ENCODE data around the gene ADRB1.

ADRB1 gene

DNA sequence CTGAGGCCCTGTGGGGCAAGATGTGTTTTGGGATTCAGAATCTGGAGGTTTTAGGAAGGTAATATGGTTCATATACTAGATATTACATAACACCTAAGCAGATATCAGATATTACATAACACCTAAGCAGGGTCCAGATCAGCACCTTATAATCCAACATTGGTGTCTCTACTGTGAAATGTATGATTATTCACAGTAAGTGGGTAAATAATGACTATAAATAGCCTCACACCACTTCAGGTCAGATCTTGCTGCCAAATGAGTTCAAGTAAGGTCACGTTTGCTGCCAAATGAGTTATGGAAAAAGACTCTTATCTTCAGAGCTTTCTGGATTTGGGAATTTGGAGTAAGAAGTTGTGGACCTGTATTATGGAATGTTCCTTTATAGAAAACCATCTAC lies 14.6 kb downstream of the ADRB1 start:
- no peak for DNase-seq

DNA sequence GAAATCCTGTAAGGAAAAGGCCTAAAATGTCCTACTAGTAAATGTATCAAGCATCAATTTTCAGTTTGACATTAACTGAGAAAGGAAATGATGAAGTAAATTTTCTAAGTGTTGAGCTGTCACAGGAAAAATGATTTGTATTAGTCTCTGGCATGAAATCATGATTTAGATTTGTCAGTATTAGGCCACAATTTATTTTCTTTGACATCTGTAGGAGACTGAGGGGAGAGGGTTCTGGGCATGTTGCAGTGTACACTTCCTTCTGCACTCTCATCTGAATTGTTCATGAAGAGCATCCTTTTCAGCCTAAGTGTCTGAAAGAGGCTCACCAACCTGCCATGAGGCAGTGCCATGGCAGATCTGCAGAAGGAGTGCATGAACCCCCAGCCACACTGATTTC lies 15.9 kb downstream of the ADRB1 start:
- DNase-seq: no peak

DNA sequence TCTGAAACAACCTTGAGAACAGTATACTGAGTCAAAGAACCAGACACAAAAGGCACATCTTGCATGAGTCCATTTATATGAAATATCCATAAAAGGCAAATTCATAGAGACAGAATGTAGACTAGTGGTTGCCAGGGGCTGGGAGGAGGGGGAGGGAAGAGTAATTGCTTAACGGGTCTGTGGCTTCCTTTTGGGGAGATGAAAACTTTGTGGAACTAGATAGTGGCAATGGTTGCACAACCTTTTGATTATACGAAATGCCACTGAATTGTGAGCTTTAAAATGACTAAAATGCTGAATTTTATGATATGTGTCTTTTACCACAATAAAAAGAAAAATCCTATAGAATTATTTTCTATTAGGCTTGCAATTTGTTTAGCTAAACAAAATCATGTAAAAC lies 16.8 kb downstream of the ADRB1 start:
- no peak for DNase-seq

DNA sequence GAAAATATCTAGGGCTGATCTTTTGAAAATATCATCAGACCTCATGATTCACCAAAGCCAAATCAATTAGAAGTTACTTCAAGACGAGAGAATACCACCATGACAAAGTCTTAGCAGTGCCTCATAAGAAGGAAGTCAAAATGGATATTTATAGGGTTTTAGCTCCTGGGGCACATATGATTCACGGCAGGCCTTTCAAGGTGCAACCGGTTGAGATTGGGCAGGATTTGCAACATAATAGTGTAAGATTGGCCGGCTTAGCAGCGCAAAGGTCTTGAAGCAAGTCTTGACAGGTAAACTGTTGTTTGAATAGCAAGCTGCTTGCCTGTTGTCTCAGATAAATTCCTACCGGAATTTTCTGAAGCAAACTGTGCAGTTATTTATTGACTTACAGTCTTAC lies 17.5 kb downstream of the ADRB1 start:
- DNase-seq: no peak

DNA sequence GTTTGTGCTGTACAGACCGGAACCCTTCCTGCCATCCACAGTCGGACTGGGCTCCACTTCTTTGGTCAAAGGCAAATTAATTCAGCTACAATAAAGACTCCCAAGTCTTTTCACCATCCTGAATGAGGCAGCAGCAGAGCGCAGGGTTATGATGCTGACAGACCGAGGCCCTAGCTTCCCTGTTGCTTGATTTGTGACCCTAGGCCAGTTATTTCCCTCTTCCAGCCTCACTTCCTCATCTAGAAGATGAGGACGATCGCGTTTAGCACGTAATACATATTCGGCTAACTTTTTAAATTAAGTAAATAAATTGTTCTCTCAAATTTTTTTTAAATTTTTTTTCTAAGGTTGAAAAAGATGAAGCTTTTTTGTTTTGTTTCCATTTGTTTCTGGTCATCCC lies 18.1 kb downstream of the ADRB1 start:
- no peak for DNase-seq

DNA sequence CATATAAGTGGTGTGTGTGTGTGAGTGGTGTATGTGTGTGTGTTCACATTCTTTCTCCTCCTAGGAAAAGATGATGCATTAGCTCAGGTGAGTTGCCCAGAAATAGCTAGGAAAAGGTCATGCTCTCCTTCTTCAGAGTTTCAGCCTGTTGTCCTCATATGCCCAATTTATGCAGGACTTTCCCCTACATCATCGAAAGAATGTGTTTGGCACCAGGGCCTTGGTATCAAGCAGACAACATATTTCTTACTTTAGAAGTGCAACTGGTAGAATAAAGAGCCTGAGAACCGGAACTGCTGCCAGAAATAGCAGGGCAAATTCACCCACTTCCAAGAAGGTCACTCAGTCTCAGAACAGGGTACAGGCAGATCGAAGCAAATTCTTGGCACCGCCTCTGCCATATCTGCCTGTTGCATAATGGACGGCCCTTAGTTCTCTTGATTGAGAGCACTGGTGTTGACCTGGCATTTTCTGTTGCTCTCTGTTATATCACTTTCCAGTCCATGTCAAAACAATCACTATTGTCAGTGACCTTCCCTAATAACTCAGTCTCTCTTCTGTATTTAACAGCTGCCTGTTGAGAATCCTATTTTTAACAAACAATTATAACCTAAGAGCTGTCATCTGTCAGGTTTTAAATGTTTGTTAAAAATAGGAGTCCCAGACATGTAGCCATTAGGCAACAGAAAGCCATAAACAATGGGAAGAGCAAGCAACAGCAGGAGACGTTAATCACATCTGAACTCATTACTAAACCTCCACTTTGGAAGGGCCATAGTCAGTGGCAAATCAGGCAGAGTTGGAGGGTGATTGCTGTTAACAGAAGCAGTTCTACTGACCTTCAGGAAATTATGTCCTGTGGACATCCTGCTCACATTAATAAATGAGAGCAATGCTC lies 20.7 kb downstream of the ADRB1 start:
- DNase-seq: no peak

DNA sequence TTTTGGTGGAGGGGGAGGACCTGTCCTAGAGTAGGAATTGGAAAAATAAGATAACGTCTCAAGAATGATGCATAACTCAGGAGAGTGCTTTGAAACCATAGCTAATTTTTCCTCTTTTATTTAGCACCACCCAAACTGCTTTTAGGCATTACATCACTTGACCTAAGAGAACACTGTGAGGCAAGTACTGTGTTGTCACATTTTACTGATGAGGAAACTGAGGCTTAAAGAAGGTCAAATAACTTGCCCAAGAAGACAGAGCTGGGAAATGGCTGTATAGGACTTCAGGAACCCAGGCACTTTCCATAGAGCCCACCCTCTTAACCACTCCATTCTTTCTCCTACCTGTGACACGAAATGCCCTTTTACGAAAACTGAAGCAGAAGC lies 21.4 kb downstream of the ADRB1 start:
- DNase-seq: no peak

DNA sequence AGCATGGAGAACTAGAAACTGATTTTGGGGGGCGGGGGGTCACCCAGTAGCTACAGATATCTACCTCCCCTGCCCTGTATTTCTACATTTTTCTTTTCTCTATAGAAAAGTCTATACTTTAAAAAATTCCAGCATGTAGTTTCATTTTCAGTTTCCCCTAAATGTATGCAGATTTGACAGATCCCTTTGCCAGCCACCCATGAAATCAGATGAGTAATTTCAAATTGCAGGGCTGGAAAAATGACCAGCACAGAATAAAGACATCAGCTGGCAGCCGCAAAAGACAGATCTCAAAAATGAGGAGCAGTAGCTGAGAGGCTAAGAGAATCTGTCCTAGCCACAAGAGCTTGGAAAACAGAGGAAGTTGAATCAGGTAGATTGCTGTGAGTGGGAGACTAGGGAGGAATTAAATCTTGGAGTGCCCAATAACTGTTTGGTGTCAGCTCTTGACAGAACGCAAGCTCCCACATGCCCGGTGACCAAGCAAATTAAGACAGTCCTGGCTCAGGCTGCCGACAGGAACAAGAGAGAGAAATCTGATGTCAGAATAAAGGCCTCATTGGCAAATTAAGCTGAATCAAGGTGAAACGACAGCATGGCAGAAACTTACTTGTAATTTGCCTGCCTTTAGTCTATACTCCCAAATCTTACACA lies 24.5 kb downstream of the ADRB1 start:
- no peak for DNase-seq

DNA sequence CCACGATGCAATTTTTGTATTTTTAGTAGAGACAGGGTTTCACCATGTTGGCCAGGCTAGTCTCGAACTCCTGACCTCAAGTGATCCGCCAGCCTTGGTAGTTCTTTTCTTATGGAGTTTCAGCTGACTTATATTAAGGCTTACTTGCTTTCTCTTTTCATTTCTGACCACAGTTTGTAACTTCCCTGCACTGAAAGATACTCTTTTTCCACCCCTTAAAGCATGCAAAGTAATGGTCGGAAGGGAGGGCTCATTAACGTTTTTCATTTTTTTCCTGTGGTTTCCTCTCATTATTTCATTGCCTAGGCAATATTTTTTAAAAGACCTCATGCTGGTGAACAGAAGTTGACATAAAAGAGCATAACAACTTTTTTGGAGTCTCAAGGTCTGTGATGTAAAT lies 27.0 kb downstream of the ADRB1 start:
- no peak for DNase-seq

DNA sequence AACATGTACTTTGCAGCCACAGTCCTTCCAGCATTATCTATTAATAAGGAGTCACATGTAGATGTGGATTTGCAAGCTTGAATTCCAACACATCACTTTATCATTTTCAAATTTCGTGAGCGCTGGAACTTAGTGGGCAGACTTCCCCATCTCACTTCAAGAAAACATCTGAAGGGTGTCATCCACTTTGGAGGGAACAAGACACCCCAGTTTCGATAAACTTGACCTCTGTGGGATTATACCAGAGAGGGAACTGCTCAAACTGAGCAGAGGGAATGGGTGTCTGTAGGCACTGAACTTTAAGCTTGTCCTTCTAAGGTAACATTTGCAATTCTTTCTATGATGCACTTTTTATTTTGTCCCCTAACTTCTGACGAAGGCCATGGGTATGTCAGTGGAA lies 27.5 kb downstream of the ADRB1 start:
- no peak for DNase-seq

DNA sequence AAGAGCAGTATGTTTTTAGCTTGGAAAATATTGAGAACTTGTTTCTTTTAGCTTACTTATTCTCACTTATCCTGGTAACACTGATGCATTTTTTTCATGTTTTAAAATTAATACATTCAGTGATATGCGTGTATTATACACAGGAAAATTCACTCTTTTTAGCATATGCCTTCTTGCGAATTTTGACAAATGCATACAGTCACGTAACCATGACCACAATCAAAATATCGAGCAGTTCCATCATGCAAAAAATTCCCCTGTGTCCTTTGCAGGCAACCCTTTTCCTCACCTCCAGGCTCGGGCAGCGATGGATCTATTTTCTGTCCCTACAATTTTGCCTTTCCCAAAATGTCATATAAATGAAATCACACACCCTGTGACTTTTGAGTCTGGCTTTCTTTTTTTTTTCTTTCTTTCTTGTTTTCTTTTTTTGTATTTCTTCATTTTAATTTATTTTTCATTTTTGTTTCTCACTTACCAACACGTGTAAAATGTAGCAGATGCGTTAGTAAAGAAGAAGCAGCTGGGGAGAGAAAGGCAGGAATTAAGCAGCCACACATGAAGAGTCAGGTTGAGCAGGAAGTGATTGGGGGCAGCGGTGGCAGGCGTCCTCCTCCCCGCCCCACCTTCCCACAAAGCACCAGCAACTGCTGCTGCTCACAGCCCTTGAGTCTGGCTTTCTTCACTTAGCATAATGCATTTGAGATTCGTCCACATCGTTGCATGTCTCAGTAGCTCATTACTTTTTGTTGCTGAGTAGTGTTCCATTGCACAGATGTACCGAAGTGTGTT lies 29.9 kb downstream of the ADRB1 start:
- DNase-seq: no peak

DNA sequence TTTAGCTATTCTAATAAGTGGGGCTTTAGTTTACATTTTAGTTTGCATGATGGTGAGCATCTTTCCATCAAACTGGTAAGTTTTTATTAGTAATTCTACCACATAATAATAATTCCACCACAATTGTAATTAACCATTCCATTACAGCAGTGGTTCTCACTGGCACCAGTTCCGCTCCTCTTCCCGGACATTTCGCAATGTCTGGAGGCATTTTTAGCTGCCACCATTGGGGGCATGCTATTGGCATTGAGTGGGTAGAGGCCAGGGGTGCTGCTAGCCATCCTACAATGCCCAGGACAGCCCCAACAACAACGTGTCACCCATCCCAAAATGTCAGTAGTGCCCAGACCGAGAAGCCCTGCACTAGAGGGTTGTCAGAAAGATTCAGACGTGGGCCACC lies 31.4 kb downstream of the ADRB1 start:
- no peak for DNase-seq

DNA sequence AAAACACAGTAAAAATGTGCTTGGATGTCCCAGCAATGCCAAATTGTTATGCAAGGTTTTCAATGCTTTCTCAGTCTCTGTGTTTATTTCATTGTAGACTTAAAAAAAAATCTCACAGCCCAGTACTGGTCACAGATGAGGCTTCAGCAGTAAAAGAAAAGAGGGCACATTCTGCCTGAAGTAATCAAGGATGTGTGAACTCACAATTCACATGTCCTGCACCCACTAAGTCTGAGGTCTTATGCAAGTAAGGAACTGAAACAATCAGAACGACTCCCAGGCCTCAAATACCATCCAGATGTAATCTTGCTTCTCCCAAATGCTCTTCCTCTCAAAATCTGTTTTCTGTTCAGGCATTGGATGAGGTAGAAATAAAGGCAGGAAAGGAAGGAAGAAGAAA lies 33.7 kb downstream of the ADRB1 start:
- no peak for DNase-seq

DNA sequence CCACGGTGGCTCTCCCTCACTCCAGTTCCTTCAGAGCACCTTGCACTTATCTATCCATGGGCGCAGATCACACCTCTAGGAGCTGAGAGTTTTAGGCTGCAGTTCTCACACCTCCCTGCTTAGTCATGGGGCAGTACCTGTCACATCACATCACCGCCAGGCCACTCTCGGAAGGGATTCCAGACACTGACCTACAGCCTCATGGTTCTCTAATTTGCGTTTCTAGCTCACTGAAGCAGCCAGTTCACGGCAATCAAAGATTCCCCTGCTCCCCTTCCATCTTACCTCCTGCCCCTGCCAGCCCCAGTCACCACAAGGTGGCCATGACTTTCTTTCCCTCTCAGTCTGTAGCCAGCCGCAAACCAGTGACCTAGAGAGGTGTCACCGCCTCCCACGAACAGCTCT lies 34.2 kb downstream of the ADRB1 start:
- DNase-seq: no peak

DNA sequence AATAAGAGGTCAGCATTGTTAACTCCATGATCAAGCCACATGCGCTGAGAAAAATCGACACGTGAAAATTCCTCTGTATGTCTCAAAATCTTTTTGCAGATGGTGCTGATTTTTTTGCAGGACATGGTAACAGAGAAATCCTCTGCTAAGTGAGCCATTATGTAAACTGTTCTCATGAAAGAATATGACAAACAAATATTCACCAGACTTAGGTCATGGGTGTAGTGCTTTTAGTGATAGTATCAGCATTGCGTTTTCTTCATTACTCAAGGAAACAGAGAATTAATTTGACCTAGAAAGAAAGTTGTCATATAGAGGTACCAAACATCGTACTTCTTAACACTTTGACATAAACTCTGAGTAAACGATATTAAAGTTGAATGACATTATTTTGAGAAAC lies 34.7 kb downstream of the ADRB1 start:
- DNase-seq: no peak

DNA sequence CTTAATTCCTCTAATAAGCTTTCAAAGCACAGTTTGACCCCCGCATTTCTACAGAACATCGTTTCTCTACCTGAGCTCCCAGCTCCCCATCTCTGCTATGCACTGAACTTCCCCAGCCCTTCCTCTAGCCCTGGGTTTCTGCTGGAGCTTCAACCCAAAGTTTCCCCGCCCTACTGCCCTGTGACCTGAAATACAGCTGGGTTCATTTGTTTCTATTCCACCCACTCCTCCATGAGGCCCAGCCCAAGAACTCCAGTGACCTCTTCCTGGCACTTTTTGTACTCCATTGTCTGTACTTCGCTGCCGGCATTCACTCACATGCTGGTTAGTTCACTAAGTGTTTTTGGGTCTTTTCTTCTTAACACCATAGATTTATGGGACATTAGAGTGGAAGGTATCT lies 35.8 kb downstream of the ADRB1 start:
- no peak for DNase-seq

DNA sequence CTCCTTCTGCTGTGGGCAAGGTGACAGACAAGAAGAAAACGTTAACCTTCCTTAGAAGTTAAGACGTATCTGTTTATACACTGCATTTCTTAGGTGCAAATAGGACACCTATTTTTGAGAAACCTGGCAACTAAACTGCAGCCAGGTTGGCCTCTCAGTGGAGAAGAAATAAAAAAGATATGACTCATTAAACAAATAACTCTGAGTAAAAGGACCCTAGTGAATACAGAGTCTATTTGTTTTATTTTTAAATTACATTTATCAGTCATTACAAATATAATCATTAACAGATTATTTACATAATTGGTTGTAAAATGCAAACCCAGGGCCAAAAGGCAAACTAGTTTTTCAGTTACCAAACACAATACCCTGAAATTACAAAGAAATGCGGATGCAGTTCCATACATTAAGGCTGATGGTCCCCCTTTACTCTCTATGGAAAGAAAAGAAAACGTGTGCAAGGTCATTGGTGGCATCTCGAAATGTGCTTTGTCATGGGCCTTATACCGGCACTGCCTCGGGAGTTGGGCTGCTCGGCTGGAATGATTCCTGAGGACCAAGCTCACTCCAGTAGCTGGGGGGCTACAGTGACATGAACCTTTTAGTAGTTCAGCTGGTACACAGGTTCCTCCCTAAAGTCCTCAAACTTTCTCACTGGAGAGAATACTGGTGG lies 38.4 kb downstream of the ADRB1 start:
- DNase-seq: no peak

DNA sequence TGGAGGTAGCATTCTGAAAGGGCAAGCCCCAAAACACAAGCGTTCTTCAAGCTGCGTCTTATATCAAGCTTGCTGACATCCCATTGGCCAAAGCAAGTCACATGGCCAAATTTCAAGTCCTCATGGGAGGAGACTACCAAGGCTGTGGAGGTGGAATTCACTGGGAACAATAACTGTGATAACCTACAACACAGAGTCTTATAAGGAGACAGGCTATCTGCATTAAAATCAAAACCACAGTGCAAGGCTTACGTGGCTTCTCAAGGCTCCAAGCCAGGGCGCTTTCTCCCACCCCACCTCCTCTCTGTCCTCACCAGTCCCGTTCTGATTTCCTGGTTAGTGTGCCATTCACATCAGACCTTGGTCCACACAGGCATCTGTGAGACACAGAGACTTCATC lies 39.4 kb downstream of the ADRB1 start:
- DNase-seq: no peak

DNA sequence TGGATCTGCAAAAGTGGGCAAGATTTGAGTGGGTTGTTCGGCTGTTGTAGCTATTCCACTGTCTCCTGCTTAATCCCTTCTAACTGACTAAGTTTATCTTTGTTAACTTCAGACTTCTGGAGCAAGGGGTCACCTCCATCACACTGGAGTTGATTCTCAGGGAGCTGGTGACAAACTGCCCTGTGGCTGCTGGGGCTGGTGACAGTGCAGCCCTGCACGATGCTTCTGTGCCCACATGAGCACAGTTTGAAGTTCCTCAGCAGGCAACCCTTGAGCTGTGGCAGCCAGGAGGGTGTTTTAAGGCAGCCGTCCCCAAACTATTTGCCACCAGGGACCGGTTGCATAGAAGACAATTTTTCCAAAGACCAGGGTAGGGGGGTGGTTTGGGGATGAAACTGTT lies 40.5 kb downstream of the ADRB1 start:
- peak; percentile 54 for DNase-seq

DNA sequence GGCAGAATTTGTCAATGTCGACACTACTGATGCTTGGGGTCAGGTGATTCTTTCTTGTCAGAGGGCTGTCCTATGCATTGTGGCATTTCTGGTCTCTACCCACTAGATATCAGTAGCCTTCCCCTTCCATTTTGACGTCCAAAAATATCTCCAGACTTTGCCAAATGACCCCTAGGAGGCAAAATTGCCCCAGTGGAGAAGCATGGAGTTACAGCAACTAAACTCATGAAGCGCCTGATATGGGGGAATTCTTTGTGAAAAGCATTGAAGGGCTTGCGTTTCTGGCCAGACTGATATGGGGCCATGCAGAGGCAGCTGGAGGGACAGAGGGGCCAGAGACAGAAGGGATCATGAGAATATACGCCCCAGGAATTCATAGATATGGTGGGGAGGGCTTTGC lies 43.6 kb downstream of the ADRB1 start:
- DNase-seq: no peak

DNA sequence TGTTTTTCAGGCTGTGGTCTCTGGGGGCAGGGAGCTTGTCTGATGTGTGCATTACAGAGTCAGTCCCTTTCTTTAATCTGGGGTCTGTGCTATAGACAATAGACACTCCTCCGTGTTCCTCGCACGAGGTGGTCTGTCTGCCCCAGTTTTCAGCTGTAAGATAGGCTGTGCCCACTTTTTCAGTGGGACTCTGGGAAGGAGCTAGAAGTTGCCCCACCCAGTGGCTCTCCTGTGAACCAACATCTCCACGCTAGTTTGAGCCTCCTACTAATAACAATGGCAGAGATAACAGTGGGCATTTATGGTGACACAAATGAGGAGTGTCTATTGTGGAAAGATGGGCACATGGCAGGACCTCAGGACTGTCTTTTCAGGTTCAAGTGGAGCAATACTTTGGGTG lies 44.0 kb downstream of the ADRB1 start:
- no peak for DNase-seq

DNA sequence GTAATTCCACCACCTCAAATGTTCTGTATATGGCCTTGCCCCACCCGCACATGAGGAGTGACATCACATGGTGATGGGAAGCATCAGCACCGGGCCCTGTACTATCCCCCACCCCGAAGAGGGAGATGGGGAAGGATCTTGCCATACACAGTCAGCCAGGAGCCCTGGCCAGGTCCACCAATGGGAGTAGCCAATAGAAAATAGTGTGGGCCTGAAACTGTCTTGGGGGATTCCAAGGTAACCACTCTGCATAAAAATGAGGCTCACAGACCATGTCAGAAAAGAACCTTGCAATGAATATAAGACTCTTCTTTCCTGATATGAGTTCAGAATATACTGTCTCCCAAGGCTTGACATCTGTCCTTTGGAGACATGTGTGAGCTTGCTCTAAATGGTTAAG lies 51.1 kb downstream of the ADRB1 start:
- DNase-seq: no peak

All from activated CD8-positive, alpha-beta memory T cell treated with anti-CD3 and anti-CD28 coated beads for 24 hours (primary cell).